Fibroblast of lung (primary cell): ENCODE results near the gene MPL.

Source experiments
- EZH2 ChIP-seq: IDR thresholded peaks from 2 replicates; pipeline ENCODE4 v1.5.1; 2012; ENCODE audit warnings: low read length, control low read depth, mild to moderate bottlenecking; ENCODE audit errors: missing control alignments
- TF ChIP-seq, protein P1 (sequence below), 2 donors: IDR thresholded peaks in 1 of 2; conservative IDR thresholded peaks in 1 of 2; 1 replicate in 1 of 2; 2 replicates in 1 of 2; pipeline ENCODE4 v1.5.1; 2011 to 2012; ENCODE audit warnings: low read length in 2 of 2, control low read depth in 1 of 2, inconsistent platforms in 1 of 2, low read depth in 1 of 2, mild to moderate bottlenecking in 1 of 2

DNA sequence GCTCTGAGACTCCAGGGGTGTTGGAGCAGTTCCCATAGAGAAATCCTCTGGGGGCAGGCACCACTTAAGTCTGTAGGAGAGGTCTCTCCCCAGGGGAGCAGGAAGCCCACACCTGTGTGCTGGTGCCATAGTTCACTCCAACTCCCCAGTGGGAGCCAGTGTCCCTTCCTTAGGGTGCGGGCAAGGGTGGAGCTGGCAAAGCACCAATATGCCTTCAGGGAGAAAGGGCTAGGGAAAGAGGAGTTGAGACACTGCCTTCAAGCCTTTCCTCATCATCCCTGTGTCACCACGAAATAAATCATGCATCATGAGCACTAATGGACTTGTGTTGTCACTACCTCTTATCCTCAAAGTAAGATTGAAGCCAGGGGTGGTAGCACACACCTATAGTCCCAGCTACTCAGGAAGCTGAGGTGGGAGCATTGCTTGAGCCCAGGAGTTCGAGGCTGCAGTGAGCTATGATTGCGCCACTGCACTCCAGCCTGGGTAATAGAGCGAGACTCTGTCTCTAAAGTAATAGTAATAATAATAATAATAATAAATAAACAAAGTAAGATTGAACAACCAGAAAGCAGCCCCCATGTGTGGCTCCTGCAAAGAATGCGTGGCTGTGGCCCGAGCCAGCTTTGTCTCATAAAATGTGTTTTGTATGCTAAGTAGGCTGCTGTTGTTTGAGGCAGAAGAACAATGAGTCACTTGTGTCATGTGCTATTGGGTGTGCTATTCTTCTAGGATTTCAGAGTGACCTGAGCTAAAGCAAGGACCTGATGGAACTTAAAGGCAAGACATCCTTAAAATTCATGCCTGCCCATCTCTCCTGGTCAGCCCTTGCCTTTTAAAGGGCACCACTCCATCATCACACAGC, 43.5 kb upstream of the MPL start:
- TF ChIP-seq, protein P1, sequence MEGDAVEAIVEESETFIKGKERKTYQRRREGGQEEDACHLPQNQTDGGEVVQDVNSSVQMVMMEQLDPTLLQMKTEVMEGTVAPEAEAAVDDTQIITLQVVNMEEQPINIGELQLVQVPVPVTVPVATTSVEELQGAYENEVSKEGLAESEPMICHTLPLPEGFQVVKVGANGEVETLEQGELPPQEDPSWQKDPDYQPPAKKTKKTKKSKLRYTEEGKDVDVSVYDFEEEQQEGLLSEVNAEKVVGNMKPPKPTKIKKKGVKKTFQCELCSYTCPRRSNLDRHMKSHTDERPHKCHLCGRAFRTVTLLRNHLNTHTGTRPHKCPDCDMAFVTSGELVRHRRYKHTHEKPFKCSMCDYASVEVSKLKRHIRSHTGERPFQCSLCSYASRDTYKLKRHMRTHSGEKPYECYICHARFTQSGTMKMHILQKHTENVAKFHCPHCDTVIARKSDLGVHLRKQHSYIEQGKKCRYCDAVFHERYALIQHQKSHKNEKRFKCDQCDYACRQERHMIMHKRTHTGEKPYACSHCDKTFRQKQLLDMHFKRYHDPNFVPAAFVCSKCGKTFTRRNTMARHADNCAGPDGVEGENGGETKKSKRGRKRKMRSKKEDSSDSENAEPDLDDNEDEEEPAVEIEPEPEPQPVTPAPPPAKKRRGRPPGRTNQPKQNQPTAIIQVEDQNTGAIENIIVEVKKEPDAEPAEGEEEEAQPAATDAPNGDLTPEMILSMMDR (conservative IDR thresholded peaks at IDR 0.05 in 1 of 2, IDR thresholded peaks at IDR 0.05 in 1 of 2; ENCODE audit: low read depth in 1 of 2, low read length in 2 of 2) = no peak
- no peak for TF ChIP-seq EZH2
